RPMI8226 (cell line): ENCODE results near the gene EI24.
"Not testable (repeated sequence)": the region's sequence is repeated elsewhere in the genome, so short reads cannot be mapped to it uniquely, and the experiment has no call there.

Source experiments
- DNase-seq: peaks from one replicate; pipeline ENCODE4 v3.0.0-alpha.2; 2015

The EI24 gene

GRCh38 chr11:125568970-125569914, at the start of gene EI24:
Gene EI24 (plus strand): TSS chr11:125569477. CDS start chr11:125572528, 3,051 bp downstream.
- peak; percentile 91 for DNase-seq

- no peak for DNase-seq
Measured at GRCh38 chr11:125519860-125520834, 49.1 kb upstream of the EI24 start.

DNA sequence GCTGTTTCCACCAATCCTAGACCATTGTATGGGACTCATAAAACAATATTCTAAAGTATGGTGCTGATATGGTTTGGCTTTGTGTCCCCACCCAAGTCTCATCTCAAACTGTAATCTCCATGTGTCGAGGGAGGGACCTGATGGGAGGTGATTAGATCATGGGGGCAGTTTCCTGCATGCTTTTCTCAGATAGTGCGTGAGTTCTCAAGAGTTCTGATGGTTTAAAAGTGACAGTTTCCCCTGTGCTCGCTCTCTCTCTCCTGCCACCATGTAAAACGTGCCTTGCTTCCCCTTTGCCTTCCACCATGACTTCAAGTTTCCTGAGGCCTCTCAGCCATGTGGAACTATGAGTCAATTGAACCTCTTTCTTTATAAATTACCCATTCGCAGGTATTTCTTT, 44.0 kb upstream of the EI24 start:
- no peak for DNase-seq

GRCh38 chr11:125532668-125533067, 36.6 kb upstream of the EI24 start:
- DNase-seq: no peak

- no peak for DNase-seq
Measured at GRCh38 chr11:125535585-125535984, 33.7 kb upstream of the EI24 start.

GRCh38 chr11:125536834-125537233, 32.4 kb upstream of the EI24 start:
- not testable (repeated sequence) for DNase-seq

GRCh38 chr11:125542709-125543108, 26.6 kb upstream of the EI24 start:
- no peak for DNase-seq

GRCh38 chr11:125550780-125551179, 18.5 kb upstream of the EI24 start:
- DNase-seq: no peak

DNA sequence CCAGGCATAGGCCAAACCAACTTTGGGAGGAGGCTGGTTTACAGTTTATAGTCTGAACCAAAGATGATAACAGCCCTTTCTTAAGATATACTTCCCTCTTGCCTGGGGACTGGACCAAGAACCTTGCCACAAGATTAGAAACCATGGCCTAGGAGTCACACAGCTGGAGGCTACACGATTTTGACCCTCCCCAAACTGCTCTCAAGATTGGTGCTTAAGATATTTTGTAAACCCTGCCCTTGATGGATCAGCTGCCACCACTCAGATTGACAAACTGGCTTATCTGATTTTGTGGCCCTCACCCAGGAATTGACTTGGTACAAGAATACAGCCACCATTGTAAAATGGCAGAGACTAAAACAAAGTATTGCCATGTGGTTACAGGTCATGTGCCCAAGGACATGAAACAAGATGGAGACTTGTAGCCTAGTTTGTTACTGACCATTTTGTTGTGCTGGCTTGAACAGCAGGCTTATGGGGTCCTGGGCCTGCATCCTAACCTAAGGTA, 17.4 kb upstream of the EI24 start:
- no peak for DNase-seq

GRCh38 chr11:125552927-125553326, 16.4 kb upstream of the EI24 start:
- DNase-seq: no peak

DNA sequence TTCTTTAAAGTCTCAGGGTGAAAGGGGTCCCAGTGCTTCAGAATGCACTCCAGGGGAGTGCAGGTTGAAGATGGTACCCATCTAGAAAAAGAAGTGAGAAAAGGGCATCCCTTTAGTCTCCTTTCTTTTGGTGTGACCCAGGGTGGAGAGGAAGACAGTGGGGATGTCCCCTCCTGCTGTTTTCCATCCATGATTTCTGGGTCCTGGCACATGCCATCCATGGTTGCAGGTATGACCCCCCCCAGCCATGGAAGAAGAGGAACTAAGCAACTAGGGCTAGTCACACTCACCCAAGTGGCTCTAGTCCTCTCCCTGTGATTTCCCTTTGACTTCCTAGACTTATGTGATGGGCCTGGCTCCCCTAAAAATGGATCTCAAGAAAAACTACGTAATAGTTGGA, 15.9 kb upstream of the EI24 start:
- no peak for DNase-seq

- no peak for DNase-seq
Measured at GRCh38 chr11:125554038-125554437, 15.2 kb upstream of the EI24 start.

DNA sequence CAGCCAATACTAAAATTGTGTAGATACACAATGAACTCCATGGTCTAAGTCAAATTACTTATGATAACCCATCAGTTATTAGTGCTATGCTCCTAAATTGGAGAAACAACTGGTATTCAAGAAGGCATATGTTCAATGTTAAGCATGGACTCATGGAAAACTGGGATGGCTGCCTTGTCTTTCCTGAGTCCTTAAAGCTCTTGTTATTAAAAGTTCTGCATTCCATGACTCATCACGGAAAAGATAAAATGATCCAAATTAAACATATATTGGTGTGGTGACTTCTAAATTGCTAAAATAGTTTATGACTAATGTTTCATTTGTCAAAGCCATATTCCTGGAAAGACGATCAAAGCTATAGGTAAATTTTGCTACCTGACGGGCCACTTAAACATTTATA, 9.4 kb upstream of the EI24 start:
- DNase-seq: no peak

DNA sequence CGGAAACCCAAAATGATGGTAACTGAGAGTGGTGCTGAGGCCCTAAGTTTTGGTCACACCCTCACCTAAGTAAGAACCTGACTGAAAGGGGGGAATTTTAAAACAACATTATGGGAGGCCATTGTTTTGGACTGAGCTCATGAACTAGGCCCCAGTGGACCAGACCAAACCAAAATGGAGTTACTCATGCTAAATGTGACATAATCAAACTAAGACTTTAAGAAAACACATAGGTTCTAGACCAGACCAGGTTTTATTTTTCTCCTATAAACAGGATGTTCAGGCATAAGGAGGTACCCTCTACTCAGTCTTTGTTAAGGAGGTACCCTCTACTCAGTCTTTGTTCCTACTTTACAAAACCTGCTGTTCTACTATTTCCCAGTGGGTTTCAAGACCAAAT, 7.4 kb upstream of the EI24 start:
- no peak for DNase-seq

DNA sequence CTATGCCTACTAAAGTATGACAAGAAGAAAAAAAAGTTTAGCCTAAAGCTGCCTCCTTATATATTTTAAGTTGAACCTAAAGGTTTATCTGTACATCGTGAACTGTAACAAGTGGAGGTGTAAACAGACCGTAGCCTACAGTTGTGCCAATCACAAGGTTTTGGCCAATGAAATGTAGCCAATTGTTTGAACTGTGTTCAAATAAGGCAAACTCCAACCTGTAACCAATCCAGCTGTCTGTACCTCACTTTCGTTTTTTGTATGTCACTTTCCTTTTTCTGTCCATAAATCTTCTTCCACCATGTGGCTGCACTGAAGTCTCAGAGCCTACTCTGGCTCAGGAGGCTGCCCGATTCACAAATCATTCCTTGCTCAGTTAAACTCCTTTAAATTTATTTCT, 6.8 kb upstream of the EI24 start:
- no peak for DNase-seq

DNA sequence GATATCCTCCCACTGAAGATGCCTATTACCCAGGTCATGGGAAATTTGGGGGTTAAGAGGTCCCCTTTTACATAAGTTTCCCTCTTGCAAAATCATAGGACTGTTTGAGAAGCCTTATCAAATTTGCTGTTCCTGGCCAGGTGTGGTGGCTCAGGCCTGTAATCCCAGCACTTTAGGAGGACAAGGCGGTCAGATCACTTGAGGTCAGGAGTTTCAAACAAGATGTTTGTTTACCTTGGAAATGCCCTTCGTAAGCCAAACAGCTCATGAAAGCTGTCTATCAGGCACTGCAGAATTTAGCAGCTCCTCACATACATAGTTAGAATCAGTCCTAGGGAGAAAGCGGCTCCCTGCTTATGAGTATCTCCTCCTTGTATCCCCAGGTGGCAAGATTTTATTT, 4.9 kb upstream of the EI24 start:
- no peak for DNase-seq

GRCh38 chr11:125566235-125566634, 3.0 kb upstream of the EI24 start:
- DNase-seq: no peak

- DNase-seq: peak; percentile 37
Measured at GRCh38 chr11:125569915-125570621, 791 bp downstream of the EI24 start.

- DNase-seq: no peak
Measured at GRCh38 chr11:125570952-125571351, 1.7 kb downstream of the EI24 start.

DNA sequence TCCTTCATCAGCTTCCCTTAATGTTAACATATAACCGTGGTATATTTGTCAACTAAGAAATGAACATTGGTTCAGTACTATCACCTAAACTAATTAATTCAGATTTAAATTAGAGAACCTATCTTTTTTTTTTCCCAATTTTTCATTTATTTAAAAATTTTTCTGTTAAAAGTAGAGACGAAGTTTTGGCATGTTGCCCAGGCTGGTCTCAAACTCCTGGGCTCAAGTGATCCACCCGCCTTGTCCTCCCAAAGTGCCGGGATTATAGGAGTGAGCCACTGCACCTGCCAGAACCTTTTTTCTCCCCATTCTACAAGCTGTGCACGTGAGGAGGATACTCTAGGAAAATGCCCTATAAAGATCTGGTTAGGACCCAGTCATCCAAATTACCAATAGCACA, 3.6 kb downstream of the EI24 start:
- DNase-seq: no peak

DNA sequence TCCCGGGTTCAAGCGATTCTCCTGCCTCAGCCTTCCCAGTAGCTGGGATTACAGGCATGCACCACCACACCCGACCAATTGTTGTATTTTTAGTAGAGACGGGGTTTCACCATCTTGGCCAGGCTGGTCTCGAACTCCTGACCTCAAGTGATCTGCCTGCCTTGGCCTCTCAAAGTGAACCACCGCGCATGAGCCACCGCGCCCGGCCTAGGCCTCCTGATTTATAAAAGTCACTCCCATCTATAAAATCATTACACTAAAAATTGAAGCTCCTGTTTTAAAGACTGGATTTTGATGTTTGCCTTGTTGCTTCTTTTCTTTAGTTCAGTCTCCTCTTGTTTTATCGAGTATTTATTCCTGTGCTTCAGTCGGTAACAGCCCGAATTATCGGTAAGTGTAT, 7.9 kb downstream of the EI24 start:
- not testable (repeated sequence) for DNase-seq

DNA sequence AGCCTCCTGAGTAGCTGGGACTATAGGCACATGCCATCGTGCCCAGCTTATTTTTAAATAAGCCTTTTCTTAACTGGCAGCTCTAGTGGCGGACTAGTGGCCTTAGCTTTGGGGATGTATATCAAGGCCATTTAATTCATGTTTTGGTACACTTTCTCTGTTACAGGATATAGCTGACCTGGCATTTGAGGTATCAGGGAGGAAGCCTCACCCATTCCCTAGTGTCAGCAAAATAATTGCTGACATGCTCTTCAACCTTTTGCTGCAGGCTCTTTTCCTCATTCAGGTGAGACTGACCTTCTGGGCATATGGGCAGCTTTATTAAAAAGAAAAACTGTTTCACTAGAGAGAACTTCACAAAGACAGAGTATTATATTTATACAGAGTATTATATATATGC, 9.5 kb downstream of the EI24 start:
- peak; percentile 74 for DNase-seq

DNA sequence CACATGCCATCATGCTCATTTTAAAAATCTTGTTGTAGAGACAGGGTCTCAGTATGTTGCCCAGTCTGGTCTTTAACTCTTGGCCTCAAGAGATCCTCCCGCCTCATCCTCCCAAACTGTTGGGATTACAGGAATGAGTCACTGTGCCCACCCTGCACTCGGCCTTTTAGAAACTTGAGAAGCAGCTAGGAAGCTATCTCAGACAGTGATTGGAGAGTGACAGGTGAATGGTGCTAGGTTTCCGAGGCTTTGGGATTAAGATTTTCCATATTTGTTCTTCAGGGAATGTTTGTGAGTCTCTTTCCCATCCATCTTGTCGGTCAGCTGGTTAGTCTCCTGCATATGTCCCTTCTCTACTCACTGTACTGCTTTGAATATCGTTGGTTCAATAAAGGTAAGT, 10.5 kb downstream of the EI24 start:
- no peak for DNase-seq
